Activated B cell treated with CpG ODN at 0.5 μM for 24 hours (primary cell): ENCODE results near the gene PCDH7. TPM values are rescaled to one million over a fixed set of nuclear protein-coding genes. Genes with fewer than 3 reads are reported as not detected.

ENCODE experiments used
- ATAC-seq: fragments of 200-7000 bp; cut with Tn5 transposase; one replicate; pipeline ENCODE4 v1.10.0; 2021; ENCODE audit warnings: low read depth, mild to moderate bottlenecking, moderate library complexity
- CTCF ChIA-PET: fragments of 350-600 bp; sonication (Branson Sonifier 250); formaldehyde crosslinking; loops from one replicate; lab custom pipeline; 2021; ENCODE audit warnings: antibody characterized with exemption; lab: Charles Lee
- POLR2A ChIA-PET: fragments of 350-600 bp; sonication (Branson Sonifier 250); formaldehyde crosslinking; loops from one replicate; lab custom pipeline; 2021; ENCODE audit warnings: antibody characterized with exemption; lab: Charles Lee
- DNase-seq: peaks from one replicate; pipeline ENCODE4 v3.0.0; 2022
- H3K27ac Mint-ChIP-seq: one replicate; pipeline ENCODE4 v1.8.0; 2020; ENCODE audit warnings: mixed read lengths
- H3K27me3 Mint-ChIP-seq: one replicate; pipeline ENCODE4 v1.8.0; 2021; ENCODE audit warnings: mixed read lengths
- H3K36me3 Mint-ChIP-seq: one replicate; pipeline ENCODE4 v1.8.0; 2021; ENCODE audit warnings: low read depth, mixed read lengths
- H3K4me1 Mint-ChIP-seq: one replicate; pipeline ENCODE4 v1.8.0; 2021; ENCODE audit warnings: mixed read lengths
- H3K4me3 Mint-ChIP-seq: one replicate; pipeline ENCODE4 v1.8.0; 2020; ENCODE audit warnings: mild to moderate bottlenecking, mixed read lengths
- H3K9me3 Mint-ChIP-seq: one replicate; pipeline ENCODE4 v1.8.0; 2020; ENCODE audit warnings: mixed read lengths
- intact Hi-C: fragments of 100-400 bp; cut with micrococcal nuclease; formaldehyde crosslinking; loops from one replicate; pipeline ENCODE4 v1.15.1; 2024
- total RNA-seq: library from RNA; stranded (reverse); gene quantifications from 2 replicates; pipeline ENCODE4 v1.2.3, GENCODE V29; 2022
- TF ChIP-seq, protein P1 (sequence below): fragments of 200-600 bp; IDR thresholded peaks from one replicate; pipeline ENCODE4 v1.8.0; 2022; ENCODE audit warnings: antibody characterized with exemption, mild to moderate bottlenecking

Gene PCDH7
- total RNA-seq, 1 donor from 2014 or later, result not detected

DNA sequence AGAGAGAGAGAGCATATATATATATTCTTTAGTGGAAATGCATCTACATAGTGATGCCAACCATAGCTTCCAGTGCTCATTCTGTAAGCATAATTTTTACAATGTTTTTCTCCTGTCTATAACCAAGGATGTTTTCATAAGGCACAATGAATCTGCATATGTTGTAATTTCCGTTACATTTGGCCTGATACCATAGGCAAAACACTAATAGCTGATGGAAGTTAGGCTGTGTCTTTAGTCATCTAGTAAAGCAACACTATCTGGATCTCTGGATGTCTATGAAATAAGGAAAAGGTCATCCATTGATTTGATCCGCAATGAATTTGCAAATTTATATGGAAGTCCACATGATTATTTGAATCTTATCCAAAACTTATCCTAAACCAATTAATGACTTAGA, 8.1 kb downstream of the PCDH7 start:
- H3K9me3 Mint-ChIP-seq, result no peaks in the 10 kb centered on the region
- intact Hi-C loops, result no loop called here
- no peaks in the 10 kb centered on the region for H3K36me3 Mint-ChIP-seq
- no peak overlapping the region for H3K27ac Mint-ChIP-seq
- ChIA-PET CTCF (no interaction called here), POLR2A (no interaction called here)
- DNase-seq (no peak), ATAC-seq (no peak)
- H3K4me1 Mint-ChIP-seq, result no peaks in the 10 kb centered on the region
- TF ChIP-seq, protein P1, sequence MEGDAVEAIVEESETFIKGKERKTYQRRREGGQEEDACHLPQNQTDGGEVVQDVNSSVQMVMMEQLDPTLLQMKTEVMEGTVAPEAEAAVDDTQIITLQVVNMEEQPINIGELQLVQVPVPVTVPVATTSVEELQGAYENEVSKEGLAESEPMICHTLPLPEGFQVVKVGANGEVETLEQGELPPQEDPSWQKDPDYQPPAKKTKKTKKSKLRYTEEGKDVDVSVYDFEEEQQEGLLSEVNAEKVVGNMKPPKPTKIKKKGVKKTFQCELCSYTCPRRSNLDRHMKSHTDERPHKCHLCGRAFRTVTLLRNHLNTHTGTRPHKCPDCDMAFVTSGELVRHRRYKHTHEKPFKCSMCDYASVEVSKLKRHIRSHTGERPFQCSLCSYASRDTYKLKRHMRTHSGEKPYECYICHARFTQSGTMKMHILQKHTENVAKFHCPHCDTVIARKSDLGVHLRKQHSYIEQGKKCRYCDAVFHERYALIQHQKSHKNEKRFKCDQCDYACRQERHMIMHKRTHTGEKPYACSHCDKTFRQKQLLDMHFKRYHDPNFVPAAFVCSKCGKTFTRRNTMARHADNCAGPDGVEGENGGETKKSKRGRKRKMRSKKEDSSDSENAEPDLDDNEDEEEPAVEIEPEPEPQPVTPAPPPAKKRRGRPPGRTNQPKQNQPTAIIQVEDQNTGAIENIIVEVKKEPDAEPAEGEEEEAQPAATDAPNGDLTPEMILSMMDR, result no peak
- H3K27me3 Mint-ChIP-seq, result peaks cover 8% of the 10 kb centered on the region
- no peak overlapping the region for H3K4me3 Mint-ChIP-seq

DNA sequence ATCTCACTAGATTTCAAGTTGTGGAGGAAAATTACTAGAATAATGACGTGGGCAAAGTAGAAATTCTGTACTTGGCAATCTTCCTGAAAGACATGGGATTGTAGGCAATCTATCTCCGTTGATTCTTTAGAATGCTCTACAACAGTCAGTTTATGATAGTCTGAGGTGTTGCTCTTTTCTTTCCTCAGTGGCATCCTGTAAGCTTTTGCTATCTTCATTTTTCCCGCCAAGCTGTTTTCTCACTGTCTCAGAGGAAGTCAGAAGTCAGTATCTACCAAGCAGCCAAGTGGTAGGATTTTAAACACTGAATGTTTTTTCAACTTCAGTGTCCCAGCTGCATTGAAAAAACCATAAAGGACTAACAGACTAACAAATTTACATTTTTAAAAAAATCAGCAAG, 23.7 kb downstream of the PCDH7 start:
- no peak for DNase-seq
- CTCF ChIA-PET, result no interaction called here
- Mint-ChIP-seq H3K27me3 (no peaks in the 10 kb centered on the region), H3K27ac (no peak overlapping the region), H3K9me3 (peaks cover 4% of the 10 kb centered on the region), H3K36me3 (no peaks in the 10 kb centered on the region), H3K4me1 (no peaks in the 10 kb centered on the region), H3K4me3 (no peak overlapping the region)
- POLR2A ChIA-PET, result no interaction called here
- intact Hi-C loops, result no loop called here
- TF ChIP-seq, protein P1, result no peak
- no peak for ATAC-seq

DNA sequence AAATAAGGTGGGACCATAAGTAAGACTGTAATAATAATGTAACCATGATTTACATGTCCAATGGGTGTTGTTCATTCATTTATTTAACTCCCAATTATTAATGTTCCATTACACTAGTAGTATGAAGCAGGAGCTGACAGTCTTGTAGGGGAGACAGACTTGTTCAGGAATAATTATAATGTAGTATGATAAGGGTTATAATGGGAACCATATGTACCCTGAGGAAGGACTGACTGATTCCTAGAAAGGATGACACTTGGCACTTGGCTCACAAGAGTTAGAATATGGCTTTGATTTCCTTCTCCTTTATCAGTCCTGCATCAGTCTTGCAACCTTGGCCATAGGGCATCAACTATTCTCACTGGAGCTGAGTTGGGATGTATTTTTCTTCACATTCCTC, 24.2 kb downstream of the PCDH7 start:
- Mint-ChIP-seq H3K36me3 (no peaks in the 10 kb centered on the region), H3K4me1 (no peaks in the 10 kb centered on the region), H3K27me3 (no peaks in the 10 kb centered on the region), H3K9me3 (peaks cover 4% of the 10 kb centered on the region), H3K27ac (no peak overlapping the region), H3K4me3 (no peak overlapping the region)
- ChIA-PET CTCF (no interaction called here), POLR2A (no interaction called here)
- intact Hi-C loops, result no loop called here
- TF ChIP-seq, protein P1, result no peak
- DNase-seq (no peak), ATAC-seq (no peak)

DNA sequence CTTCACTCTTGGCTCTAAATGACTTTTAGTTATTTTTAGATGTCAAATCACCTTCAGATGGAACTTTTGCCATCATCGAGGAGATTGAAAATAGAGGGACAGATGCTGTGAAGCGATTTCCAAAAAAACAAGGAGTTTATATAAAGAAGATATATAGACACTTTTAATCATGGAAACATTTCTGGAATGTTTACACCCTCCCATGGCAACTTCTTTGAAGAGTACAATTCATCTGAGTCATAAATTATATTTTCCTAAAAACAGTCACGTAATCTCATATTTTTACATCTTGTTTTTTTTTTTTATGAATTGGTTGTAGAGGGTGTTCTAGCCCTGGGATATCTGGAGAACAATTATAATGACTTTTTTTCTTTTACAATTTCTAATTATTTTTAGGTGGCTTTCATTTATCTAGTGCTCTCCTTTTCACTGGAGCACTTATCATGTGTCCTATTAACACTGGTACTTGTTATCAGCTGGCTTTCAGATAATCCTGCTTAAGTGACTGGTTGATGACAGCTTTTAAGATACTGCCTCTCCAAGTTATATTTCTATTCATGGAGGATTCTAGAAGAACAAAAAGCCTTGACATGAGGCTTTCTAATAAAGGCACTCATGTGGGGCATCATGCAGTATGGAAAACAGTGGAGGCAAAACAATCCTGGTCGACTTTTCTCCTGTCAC, 24.9 kb downstream of the PCDH7 start:
- CTCF ChIA-PET, result no interaction called here
- POLR2A ChIA-PET, result no interaction called here
- Mint-ChIP-seq H3K36me3 (no peaks in the 10 kb centered on the region), H3K27me3 (no peaks in the 10 kb centered on the region), H3K4me3 (no peak overlapping the region), H3K27ac (no peak overlapping the region), H3K4me1 (no peaks in the 10 kb centered on the region), H3K9me3 (peaks cover 4% of the 10 kb centered on the region)
- TF ChIP-seq, protein P1, result no peak
- intact Hi-C loops, result no loop called here
- ATAC-seq, result no peak
- no peak for DNase-seq

DNA sequence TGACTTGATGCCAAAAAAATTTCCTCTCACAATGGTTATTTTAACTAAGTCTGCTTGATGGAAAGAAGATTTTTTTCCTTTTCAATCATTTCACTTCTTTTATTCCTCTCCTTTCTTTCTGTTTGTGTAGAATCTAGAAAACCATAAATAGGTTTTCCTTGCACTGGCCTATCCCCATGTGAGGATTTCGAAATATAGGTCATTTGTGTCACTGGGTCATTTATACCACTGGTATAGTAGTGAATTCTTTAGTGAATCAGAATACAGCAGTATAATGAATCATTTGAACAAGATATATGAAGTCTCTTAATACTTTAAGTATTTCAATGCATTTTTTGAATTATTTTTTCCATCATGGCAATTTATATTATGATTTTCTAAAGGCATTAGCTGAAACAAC, 26.6 kb downstream of the PCDH7 start:
- intact Hi-C loops, result no loop called here
- TF ChIP-seq, protein P1, result no peak
- H3K4me3 Mint-ChIP-seq, result no peak overlapping the region
- no peaks in the 10 kb centered on the region for H3K27me3 Mint-ChIP-seq
- CTCF ChIA-PET, result no interaction called here
- POLR2A ChIA-PET, result no interaction called here
- DNase-seq (no peak), ATAC-seq (no peak)
- peaks cover 4% of the 10 kb centered on the region for H3K9me3 Mint-ChIP-seq
- no peak overlapping the region for H3K27ac Mint-ChIP-seq
- no peaks in the 10 kb centered on the region for H3K4me1 Mint-ChIP-seq
- no peaks in the 10 kb centered on the region for H3K36me3 Mint-ChIP-seq
